HTERT RPE-1 (cell line): ENCODE measurements around the gene MTARC1.

Experiments used
- in situ Hi-C: fragments of 300-500 bp; cut with MboI; formaldehyde crosslinking; loops from 4 replicates; pipeline ENCODE4 v1.14.3; 2020; ENCODE audit warnings: low sequenced_read_pairs

MTARC1 gene

GRCh38 chr1:220769205-220769604 is 17.5 kb upstream of the MTARC1 start:
- in situ Hi-C loops = no loop called here

DNA sequence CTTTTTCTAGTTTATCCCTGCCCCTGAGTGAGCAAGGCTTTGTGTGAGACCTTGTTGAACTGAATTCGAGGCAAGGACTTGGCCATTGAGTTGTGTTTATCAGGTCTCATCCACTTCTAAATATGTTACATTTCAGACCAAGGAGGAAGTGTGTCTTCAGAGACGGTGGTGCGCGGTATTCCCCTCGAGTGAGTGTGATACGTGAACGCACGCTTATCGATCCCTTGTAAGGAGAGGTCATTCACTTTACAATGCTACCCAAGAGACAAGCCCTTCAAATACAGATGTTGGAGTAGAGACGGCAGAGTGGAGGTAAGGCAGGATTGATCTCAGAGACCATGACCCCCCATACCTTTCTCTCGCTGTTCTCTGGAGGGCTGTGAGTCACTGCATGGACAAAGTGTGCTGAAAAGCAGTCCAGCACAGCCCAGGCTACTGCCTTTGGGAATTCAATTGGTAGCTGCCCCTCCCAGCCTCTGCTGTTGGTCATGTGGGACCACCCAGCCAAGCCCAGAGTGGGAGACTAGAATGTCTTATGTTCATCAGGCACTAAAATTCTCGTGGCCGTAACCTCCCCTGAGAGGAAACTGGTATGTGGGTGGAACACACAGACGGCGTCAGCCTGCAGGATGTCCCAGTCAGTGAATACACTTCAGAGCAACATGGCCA is 16.3 kb upstream of the MTARC1 start:
- in situ Hi-C loops = no loop called here

- in situ Hi-C loops = no loop called here
These were observed 13.9 kb upstream of the MTARC1 start for GRCh38 chr1:220772846-220773245.

GRCh38 chr1:220775240-220775853 is 11.4 kb upstream of the MTARC1 start:
- in situ Hi-C loops = no loop called here

GRCh38 chr1:220776254-220776653 is 10.5 kb upstream of the MTARC1 start:
- in situ Hi-C loops = no loop called here

- in situ Hi-C loops = no loop called here
These were observed 9.9 kb upstream of the MTARC1 start for GRCh38 chr1:220776720-220777326.

DNA sequence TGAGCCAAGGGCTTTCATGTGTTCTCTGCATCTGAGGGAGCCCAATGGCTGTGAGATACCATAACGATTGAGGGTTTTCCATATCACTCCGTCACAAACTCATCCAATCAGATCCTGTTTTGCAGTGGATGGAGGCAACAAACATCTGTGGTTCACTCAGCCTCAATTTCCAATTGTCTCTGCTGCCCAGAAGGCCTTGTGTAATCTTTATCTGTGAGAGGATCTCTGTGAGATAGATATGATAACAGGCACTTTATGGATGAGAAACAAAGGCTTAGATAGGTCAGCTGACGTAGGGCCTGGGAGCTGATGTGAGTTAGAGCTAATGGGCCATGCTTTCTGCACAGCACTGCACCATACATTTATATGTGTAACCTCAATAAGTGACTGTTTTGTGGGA is 3.3 kb upstream of the MTARC1 start:
- in situ Hi-C loops = no loop called here

DNA sequence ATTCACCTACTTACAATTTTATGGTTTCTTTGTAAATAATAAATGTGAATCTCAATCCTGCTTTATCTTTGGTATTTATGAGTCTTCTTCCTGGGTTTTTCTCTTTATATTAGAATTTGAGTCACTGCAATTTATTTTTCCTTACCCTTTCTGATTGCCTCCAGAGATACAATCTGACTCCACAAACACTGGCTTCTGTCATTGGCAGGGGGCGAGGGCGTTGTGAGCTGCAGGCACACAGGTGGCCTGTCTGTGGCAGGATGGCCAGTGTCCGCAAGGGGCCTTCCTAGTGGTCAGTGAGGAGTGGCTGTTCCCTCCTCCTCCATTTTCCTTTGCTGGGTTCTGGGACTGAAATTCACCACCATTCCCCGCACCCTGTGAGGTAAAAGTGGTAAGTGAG is 2.0 kb upstream of the MTARC1 start:
- in situ Hi-C loops = no loop called here

DNA sequence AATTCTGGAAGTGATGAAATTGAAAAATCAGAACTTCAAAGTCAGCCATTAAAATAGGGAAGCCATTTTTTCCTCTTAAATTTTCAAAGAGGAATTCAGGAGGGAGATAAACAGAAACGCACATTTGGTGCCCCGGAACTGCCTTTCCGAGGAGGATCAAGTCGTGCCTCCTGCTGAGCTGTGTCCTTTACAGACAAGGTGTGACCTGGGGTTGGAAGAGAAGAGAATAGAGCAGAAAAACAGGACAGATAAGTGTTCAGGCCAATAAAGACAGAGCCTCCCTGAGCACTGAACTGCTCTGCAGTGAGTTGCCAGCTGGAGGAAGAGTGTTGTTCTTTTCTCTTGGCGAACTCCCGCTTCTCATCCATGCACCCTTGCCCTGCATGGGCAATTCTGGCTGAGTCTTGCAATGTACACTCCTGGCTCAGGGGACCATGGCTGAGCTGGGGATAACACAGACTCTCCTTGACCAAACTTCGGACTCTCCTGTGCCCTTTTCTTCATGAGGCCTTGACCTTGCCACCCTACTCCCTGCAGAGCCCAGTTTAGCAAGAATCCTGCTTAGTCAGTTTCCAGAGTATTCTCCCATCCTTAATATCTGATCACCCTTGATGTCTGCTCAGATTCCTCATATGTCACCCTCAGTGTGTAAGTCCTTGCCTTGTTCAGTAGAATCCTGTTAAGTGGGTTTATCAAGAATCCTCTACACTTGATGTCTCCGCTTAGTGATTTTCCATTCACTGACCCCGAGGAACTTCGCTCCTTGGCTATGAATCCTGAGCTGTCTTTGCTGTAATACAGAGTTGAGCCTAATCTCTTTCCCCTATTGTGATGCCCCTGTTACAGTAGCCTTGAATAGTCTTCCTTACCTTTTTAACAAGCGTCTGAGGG is 1.3 kb upstream of the MTARC1 start:
- in situ Hi-C loops = no loop called here

DNA sequence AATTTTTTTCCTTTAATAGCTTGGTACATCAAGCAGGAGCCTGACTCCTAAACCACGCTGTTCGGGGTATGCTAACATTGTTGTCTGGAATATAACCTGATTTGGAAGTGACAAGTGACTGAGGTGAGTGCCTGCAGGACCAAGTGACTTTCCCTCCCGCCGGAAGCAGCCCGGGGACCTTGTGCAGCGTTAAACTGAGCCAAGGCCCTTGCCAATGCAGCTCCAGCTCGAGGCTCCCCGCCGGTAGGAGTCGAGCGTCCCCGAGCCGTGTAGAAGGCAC is 716 bp upstream of the MTARC1 start:
- in situ Hi-C loops = no loop called here

DNA sequence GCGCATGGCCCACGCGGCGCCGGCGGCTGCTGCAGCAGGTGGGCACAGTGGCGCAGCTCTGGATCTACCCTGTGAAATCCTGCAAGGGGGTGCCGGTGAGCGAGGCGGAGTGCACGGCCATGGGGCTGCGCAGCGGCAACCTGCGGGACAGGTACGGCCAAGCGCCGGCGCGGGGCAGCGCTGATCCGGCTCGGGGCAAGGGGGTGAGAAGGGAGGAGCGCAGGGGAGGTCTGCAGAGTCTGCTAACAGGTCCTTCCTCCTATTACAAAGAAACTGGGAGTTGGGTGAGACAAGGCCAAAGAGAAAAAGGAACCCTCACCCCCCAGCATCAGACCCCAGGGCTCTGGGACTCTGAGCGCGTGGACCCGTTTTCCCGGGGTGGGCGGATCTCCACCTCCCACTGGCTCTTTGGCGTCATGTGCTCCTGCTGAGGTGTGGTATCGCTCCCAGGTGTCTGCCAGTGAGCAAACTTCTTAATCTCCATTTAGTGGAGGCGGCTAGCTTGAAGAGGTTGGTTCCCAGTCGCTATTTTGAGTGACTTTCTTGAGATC is 431 bp downstream of the MTARC1 start:
- in situ Hi-C loops = no loop called here

- in situ Hi-C loops = no loop called here
These were observed 2.2 kb downstream of the MTARC1 start for GRCh38 chr1:220788900-220789299.

GRCh38 chr1:220789532-220790147 is 2.9 kb downstream of the MTARC1 start:
- in situ Hi-C loops = no loop called here

DNA sequence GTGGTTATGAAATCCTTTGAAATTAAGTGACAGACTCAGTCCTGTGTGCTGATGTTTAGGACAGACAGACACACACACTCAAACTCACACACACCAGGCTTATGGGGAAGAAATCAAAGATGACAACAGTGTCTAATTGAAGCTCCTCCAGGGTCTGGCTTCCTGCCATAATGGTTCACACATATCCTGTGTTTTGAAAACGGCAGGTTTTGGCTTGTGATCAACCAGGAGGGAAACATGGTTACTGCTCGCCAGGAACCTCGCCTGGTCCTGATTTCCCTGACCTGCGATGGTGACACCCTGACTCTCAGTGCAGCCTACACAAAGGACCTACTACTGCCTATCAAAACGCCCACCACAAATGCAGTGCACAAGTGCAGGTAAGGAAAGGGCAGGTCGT is 4.6 kb downstream of the MTARC1 start:
- in situ Hi-C loops = no loop called here

- in situ Hi-C loops = no loop called here
These were observed 5.2 kb downstream of the MTARC1 start for GRCh38 chr1:220791956-220792355.

DNA sequence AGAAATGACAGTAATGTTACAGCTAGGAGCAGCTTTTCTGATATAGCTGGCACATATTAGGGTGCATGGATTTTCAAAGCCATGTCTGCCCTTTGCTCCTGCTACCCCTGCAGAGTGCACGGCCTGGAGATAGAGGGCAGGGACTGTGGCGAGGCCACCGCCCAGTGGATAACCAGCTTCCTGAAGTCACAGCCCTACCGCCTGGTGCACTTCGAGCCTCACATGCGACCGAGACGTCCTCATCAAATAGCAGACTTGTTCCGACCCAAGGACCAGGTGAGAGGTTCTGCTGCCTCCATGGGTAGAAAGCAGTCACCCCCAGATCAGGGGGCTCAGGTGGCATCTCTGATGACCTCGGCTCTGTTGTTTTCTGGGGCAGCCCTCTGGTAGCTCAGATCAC is 9.8 kb downstream of the MTARC1 start:
- in situ Hi-C loops = no loop called here

DNA sequence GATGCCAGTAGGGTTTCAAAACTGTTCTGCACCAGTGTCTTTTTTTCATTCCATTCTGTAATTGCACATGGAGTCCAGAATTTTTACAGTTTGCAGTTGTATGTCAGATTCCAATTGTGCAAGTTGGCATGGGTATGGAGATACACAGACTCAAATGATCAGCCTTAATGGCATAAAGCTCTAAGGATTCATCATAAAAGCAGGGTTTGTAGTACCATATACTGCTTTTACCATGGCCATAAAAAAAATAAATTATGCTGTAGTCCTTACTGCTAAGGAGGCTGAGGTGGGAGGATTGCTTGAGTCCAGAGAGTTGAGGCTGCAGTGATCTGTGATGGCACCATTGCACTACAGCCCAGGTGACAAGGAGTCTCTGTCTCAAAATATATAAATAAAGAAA is 10.3 kb downstream of the MTARC1 start:
- in situ Hi-C loops = no loop called here

DNA sequence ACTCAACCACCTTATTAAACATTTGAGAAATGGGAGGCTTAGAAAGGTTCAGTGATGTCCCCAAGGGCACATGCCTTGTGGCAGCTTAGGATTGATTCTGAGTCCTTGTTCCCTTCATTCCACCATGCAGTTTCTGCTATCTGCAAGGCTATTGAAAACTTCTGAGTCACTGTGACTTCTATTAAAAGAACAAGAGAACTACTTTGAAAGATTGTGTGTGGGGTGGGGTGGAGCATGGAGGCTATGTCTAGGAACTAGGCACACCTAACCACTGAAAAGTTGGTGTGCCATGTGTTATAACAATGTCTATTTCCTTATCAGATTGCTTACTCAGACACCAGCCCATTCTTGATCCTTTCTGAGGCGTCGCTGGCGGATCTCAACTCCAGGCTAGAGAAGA is 10.8 kb downstream of the MTARC1 start:
- in situ Hi-C loops = no loop called here

- in situ Hi-C loops = no loop called here
These were observed 11.6 kb downstream of the MTARC1 start for GRCh38 chr1:220798338-220798737.

DNA sequence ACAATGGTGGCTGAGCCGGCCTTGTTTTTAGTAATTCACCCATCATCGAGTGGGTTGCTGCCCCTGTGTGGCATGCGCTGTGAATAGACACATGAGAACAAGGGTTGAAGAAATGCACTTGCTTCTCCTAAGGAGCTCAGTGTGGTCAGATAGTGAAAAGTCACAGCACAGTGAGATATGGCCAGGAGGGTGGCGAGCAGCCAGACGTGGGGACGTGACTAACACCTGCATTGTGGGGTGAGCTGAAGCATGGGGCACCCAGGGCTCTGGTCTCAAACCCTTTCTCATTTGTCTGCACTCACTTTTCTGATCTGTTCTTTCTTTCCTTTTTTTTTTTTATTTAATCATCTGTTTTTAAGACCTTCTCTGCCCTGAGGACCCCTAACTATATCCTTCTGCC is 13.5 kb downstream of the MTARC1 start:
- in situ Hi-C loops = no loop called here
